Measurements from ENCODE around the gene CD24.
"Not testable (repeated sequence)": the region's sequence is repeated elsewhere in the genome, so short reads cannot be mapped to it uniquely, and the experiment has no call there.

The CD24 gene

GRCh38 chr6:106970769-106971168 lies 3.8 kb downstream of the CD24 start:
- DNase-seq (ENCODE audit: low read depth in 1 of 2, low spot score in 1 of 2), result not testable (repeated sequence)

- no peak for DNase-seq (ENCODE audit: low read depth in 1 of 2, low spot score in 1 of 2)
Observed at GRCh38 chr6:106967936-106968555, 6.5 kb downstream of the CD24 start.

GRCh38 chr6:106966671-106967640 lies 7.6 kb downstream of the CD24 start:
- DNase-seq (ENCODE audit: low read depth in 1 of 2, low spot score in 1 of 2), result no peak

GRCh38 chr6:106966229-106966628 lies 8.3 kb downstream of the CD24 start:
- no peak for DNase-seq (ENCODE audit: low read depth in 1 of 2, low spot score in 1 of 2)

- no peak for DNase-seq (ENCODE audit: low read depth in 1 of 2, low spot score in 1 of 2)
Observed at GRCh38 chr6:106964954-106965353, 9.6 kb downstream of the CD24 start.

- no peak for DNase-seq (ENCODE audit: low read depth in 1 of 2, low spot score in 1 of 2)
Observed at GRCh38 chr6:106964099-106964498, 10.4 kb downstream of the CD24 start.

- DNase-seq (ENCODE audit: low read depth in 1 of 2, low spot score in 1 of 2), result no peak
Observed at GRCh38 chr6:106963544-106963943, 11.0 kb downstream of the CD24 start.

- no peak for DNase-seq (ENCODE audit: low read depth in 1 of 2, low spot score in 1 of 2)
Observed at GRCh38 chr6:106961801-106962200, 12.7 kb downstream of the CD24 start.

- no peak for DNase-seq (ENCODE audit: low read depth in 1 of 2, low spot score in 1 of 2)
Observed at GRCh38 chr6:106961136-106961535, 13.4 kb downstream of the CD24 start.

GRCh38 chr6:106959985-106960384 lies 14.5 kb downstream of the CD24 start:
- no peak for DNase-seq (ENCODE audit: low read depth in 1 of 2, low spot score in 1 of 2)

GRCh38 chr6:106939848-106940247 lies 34.7 kb downstream of the CD24 start:
- DNase-seq (ENCODE audit: low read depth in 1 of 2, low spot score in 1 of 2), result no peak

- DNase-seq (ENCODE audit: low read depth in 1 of 2, low spot score in 1 of 2), result no peak
Observed at GRCh38 chr6:106939208-106939607, 35.3 kb downstream of the CD24 start.

GRCh38 chr6:106927531-106928398 lies 46.8 kb downstream of the CD24 start:
- DNase-seq (ENCODE audit: low read depth in 1 of 2, low spot score in 1 of 2), result no peak

- no peak for DNase-seq (ENCODE audit: low read depth in 1 of 2, low spot score in 1 of 2)
Observed at GRCh38 chr6:106925948-106926347, 48.6 kb downstream of the CD24 start.

GRCh38 chr6:106924694-106925523 lies 49.6 kb downstream of the CD24 start:
- DNase-seq (ENCODE audit: low read depth in 1 of 2, low spot score in 1 of 2), result no peak

GRCh38 chr6:106922626-106923025 lies 51.9 kb downstream of the CD24 start:
- DNase-seq (ENCODE audit: low read depth in 1 of 2, low spot score in 1 of 2), result no peak

All from activated T-helper 1 cell treated with anti-CD3 and anti-CD28 coated beads, Interleukin-2, amount 50 U/mL, for 16 hours (primary cell).